Right renal cortex interstitium (tissue), 3 donors: ENCODE results near the gene EML3. TPM values are rescaled to one million over a fixed set of nuclear protein-coding genes. Genes with fewer than 3 reads are reported as not detected.
"Not testable (repeated sequence)": the region's sequence is repeated elsewhere in the genome, so short reads cannot be mapped to it uniquely, and the experiment has no call there.

ENCODE experiments used
- DNase-seq, 3 donors: peaks; one replicate each; pipeline ENCODE4 v3.0.0-alpha.2; 2013; ENCODE audit warnings: low read depth in 3 of 3, low spot score in 2 of 3
- polyA plus RNA-seq, 3 donors: library from polyadenylated mRNA; unstranded; fragments of 120-200 nt; gene quantifications; one replicate each; pipeline ENCODE4 v1.2.1, GENCODE V29; 2013; ENCODE audit not compliant: insufficient read length in 3 of 3

Gene EML3
- polyA plus RNA-seq, result 10 to 100 TPM; 24.4 to 32.6 (median 26.1) TPM

- no peak for DNase-seq
Measured at GRCh38 chr11:62612366-62613290, at the start of gene EML3, which contains the start of gene ROM1. EML3 (minus strand) TSS chr11:62612775; CDS start chr11:62612457, 318 bp downstream. ROM1 (plus strand) TSS chr11:62613257; CDS start chr11:62613282, 25 bp downstream.

DNA sequence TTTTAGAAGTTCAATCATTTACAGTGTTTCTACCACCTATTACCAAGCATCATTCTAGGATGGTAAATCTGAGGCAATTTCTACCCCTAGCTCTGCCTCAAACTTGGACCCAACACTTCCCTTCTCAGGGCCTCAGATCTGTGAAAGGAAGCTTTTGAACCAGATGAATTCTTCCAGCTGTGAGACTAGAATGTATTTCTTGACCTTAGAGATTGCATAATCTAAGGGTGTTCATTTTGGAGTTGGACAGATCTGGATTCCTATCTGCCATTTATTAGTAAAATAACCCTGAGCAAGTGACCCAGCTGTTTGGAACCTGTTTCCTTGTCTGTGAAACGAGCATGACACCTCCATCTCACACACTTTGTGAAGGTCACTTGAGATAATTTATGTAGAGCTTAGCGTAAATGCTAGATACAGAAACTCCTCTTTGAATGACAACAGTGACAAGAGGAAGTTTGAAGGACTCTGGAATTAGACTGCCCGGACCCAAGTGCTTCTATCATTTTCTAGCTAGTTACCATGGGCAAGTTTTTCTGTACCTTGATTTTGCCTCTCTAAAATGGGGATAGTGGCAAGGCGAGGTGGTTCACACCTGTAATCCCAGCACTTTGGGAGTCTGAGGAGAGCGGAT lies 44.3 kb upstream of the EML3 start:
- DNase-seq, result no peak

GRCh38 chr11:62654297-62654696 lies 41.7 kb upstream of the EML3 start:
- DNase-seq, result no peak

DNA sequence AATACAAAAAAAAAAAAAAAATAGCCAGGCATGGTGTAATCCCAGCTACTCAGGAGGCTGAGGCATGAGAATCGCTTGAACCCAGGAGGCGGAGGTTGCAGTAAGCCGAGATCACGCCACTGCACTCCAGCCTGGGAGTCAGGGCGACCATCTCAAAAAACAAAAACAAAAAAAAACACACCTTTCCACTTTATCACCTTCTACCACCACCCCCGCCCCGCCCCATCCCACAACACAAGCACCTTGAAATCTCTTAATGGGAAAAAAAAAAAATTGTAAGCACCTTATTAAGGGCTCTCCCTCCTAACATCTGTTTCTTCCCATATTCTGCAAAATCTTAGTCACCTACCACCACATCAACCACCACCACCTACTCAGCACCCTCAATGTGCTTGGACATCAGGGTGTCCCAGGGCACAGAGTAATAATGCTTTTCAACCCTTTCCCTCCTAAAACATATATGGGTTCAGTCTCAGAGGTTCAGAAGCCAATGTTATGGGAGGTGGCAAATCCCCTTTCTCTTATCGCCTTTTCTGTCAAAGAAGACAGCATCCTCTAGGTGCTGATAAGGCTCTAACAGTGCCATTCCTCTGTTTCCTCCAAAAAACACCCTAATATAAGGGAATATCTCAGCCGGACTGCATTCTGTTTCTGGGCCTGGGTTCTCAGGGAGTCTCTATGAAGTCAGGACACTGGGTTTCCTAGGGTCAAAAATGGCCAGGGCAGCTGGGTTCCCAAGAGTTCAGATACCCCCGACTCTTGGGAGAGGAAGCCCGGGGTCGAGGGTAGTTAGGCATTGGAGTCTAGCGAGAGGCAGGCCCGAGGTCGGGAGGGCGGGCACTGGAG lies 39.8 kb upstream of the EML3 start:
- no peak for DNase-seq

DNA sequence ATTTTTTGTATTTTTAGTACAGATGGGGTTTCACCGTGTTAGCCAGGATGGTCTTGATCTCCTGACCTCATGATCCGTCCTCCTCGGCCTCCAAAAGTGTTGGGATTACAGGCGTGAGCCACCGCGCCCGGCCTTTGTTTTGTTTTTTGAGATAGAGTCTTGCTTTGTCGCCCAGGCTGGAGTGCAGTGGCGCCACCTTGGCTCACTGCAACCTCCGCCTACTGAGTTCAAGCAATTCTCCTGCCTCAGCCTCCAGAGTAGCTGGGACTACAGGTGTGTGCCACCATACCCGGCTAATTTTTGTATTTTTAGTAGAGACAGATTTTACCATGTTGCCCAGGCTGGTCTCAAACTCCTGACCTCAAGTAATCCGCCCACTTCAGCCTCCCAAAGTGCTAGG lies 37.7 kb upstream of the EML3 start:
- not testable (repeated sequence) for DNase-seq

DNA sequence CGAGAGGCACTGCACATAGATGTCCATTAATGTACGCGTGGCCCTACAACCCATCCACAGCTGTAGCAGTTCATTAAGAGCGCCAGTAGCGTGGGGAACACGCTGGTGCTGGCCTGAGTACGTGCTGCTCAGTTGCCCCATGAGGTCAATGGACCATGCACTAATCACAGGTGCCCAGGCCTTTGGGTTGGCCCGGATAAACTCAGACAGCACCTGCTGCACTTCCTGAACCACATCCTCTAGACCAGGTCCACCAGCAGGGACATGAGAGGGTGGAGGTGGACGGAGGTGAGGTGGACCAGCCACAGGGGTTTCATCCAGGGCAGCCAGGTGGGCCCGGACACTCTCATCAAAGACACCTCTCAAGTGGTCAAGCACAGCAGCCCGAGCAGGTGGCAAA lies 36.9 kb upstream of the EML3 start:
- no peak for DNase-seq

DNA sequence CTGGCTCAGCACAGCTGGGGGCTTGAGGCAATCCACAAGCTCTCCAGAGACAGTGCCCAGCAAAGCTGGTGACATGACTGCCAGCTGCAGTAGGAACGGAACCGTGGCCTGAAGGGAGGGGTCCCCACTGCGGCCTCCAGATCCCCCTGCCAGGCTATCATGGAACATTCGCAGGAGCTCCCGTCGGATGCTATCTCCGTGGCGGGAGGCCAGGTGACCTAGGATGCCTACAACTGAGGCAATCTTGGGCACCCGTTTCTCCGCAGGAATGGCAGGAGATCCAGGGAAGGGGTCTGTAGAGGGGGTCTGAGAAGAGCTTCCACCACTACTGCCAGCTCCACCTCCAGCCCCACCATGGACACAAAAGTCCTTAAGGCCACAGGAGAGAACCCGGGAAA lies 36.4 kb upstream of the EML3 start:
- DNase-seq, result no peak

DNA sequence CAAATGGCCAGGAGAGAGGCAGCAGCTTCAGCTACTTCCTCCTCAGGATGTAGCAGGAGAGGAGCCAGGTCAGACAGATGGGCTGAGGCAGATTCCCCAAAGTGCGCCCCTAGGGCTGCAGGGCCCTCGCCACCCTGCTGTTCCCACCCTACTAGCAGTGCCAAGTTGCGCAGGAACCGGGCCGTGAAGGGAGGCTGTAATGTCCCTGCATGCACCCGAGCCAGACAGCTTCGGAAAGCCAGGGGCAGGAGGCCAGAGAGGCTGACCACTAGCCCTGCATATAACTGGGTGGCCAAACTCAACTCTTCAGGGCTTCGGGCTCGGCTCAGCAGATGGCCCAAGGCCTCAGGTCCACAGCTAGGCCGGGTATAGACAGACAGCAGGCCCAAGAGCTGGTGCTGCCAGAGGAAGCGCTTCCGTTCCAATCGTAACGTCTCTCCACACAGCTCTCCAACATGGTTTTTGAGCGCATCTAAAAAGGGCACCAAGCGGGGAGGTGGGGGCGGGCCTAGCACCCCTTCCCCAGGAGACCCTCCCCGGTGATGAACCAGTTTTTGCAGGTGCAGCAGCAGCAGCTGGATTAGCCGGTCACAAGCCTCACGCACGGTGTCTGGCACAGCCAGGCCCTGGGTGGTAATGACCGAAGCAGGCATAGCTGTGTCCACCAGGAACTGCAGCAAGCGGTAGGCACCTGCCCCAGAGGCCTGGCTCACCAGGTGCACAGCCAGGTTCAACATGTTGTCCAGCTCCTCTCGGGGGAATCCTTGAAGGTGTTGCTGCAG lies 35.8 kb upstream of the EML3 start:
- no peak for DNase-seq

- no peak for DNase-seq
Measured at GRCh38 chr11:62647609-62648005, 35.0 kb upstream of the EML3 start.

- no peak for DNase-seq
Measured at GRCh38 chr11:62646825-62647608, 34.4 kb upstream of the EML3 start.

GRCh38 chr11:62645946-62646824 lies 33.6 kb upstream of the EML3 start, which contains the start of gene GANAB:
GANAB (minus strand) TSS chr11:62646613; CDS start chr11:62646599, 14 bp downstream.
- peak; percentile 91 to 98 (median 93) for DNase-seq

- no peak for DNase-seq
Measured at GRCh38 chr11:62645671-62645945, 33.0 kb upstream of the EML3 start.

DNA sequence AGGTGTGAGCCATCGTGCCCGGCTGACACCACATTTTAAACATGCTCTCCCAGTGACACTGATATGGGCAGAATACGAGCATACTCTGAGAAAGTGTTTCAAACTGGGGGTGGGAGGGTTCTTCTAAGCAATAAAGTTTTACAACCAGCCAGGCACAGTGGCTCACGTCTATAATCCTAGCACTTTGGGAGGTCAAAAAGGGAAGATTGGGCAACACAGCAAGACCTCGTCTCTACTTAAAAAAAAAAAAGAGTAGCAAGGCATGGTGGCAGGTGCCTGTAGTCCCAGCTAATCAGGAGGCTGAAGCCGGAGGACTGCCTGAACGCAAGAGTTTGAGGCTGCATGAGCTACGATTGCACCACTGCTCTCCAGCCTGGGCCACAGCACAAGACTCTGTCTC lies 31.6 kb upstream of the EML3 start:
- DNase-seq, result no peak

- DNase-seq, result no peak
Measured at GRCh38 chr11:62632492-62632891, 19.9 kb upstream of the EML3 start.

DNA sequence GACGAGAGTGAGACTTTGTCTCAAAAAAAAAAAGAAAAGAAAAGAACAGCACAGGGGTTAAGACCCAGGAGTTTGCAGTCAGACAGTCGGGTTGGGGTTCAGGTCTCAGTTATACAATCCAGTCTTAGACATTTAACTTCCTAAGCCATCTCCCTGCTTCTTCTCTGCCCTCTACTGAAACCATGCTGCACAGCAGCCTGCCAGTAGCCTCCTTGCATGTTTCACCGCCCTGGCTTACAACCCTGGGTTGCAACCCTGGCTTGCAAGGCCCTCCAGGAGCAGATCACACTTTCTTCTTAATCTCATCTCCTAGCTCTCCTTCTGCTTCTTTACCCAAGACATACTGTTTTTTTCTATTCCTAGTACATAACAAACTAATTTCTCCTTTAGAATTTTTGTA lies 15.1 kb upstream of the EML3 start:
- DNase-seq, result no peak

DNA sequence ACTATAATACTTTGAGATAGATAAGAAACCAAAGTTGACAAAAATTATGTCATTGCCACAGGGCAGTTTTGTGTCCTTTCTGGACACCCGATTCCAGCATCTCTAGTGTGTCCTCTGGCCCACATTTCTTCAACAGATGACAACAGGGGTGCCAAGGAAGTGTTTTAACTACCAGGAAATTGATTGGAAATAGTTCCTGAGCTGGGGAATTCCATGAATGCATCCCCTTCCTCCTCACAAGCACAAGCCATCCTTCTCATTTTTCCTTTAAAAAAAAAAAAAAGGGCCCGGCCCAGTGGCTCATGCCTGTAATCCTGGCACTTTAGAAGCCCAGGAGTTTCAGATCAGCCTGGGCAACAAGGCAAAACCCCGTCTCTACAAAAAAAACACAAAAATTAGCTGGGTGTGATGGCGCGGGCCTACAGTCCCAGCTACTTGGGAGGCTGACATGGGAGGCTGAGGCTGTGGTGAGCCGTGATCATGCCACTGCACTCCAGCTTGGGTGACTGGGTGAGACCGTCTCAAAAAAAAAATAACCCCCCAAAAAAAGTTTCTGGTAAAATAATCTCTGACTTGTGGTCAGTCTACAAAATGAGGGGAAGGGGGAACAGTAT lies 10.0 kb upstream of the EML3 start:
- DNase-seq, result no peak

DNA sequence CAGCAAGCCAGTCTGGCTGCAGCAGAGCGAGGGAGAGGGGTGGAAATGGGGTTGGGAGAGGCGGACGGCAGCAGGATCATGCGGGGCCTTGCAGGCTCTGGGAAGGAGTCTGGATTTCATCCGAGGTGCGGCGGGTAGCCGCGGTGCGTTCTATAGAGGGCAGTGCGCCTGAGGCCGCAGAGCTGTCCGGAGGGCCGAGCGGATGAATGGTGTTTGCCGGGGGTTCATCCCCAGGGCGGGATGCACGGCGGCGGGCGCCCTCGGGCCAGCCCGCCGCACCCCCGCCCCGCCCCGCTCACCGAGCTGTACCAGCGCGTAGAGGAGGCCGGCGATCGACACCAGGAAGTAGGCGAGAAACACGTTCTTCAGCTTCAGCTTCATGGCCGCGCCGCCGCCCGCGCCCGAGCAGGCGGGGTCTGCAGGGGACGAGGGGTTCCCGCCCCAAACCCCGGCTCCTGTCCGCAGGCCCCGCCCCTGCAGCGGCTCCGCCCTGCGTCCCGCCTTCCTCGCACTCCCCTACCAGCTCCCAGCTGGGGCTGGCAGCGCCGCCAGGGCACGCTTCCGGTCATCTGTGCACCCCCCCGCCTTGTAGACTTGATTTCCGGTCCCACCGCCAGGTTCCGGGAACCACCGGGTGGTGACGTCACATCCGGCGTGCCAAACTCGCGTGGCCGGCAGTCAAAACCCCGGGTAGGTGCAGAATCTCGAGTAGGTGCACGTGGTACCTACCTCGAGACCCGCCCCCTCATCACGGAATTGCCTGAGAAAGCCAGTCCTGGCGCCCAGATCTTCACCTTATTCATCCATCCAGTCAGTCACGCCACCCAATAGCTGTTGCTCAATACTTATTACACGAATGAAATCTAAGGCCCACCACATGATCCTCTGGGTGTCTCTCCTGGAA lies 9.2 kb upstream of the EML3 start, which contains the start of gene B3GAT3:
Gene B3GAT3, minus strand, starts transcription at position 420 of the 904 bp plus-strand sequence. Its CDS starts 39 bp downstream, at position 381.
- DNase-seq, result peak; percentile 89 to 92 (median 92)
